ENCODE measurements around the gene PRICKLE2. TPM values are rescaled to one million over a fixed set of nuclear protein-coding genes. Genes with fewer than 3 reads are reported as not detected.

PRICKLE2 gene
- total RNA-seq, 4 donors from 2014 or later = 28.8 to 48.1 (median 38.5) TPM

DNA sequence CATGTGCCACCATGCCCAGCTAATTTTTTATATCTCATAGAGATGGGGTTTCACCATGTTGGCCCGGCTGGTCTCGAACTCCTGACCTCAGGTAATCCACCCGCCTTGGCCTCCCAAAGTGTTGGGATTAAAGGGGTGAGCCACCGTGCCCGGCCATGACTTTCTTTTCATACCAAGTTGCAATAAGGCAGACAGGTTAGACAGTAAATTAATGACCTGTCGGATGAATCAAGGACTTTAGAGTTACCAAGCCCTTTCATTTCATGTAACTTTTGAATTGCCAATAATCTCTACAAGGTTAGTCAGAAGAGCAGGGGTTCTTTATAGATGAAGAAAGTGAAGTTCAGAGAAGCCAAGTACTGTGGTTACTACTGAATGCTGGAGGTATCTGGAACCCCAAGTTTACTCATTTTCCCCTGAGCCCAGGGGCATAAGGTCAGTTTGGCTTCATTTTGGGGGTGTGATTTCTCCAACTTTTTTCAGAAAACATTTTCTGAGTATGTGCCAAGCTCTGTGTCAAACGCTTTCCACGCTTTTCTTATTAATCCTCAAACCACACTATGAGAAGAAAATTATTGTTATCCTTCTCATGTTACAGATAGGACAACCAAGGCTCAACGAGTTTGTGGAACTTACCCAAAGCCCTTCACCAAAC lies 11.9 kb downstream of the PRICKLE2 start:
- Histone ChIP-seq H3K27me3 (no peaks in the 10 kb centered on the region), H3K27ac (peak overlapping the region; percentile 19 to 72 (median 58)), H3K36me3 (no peaks in the 10 kb centered on the region), H3K9me3 (no peaks in the 10 kb centered on the region), H3K4me3 (replicated peaks in 1 of 3) (no peak overlapping the region), H3K4me1 (peaks cover 51 to 54% of the 10 kb centered on the region in 2 donors)
- intact Hi-C loops (cut with DNase I) = no loop called here
- TF ChIP-seq, protein P1, sequence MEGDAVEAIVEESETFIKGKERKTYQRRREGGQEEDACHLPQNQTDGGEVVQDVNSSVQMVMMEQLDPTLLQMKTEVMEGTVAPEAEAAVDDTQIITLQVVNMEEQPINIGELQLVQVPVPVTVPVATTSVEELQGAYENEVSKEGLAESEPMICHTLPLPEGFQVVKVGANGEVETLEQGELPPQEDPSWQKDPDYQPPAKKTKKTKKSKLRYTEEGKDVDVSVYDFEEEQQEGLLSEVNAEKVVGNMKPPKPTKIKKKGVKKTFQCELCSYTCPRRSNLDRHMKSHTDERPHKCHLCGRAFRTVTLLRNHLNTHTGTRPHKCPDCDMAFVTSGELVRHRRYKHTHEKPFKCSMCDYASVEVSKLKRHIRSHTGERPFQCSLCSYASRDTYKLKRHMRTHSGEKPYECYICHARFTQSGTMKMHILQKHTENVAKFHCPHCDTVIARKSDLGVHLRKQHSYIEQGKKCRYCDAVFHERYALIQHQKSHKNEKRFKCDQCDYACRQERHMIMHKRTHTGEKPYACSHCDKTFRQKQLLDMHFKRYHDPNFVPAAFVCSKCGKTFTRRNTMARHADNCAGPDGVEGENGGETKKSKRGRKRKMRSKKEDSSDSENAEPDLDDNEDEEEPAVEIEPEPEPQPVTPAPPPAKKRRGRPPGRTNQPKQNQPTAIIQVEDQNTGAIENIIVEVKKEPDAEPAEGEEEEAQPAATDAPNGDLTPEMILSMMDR (IDR thresholded peaks at IDR 0.05) = no peak
- no peak for TF ChIP-seq POLR2A (IDR thresholded peaks at IDR 0.05)
- 82% methylated on average over 9 of the region's 9 CpGs for WGBS, 2 donors
- no peak for DNase-seq

DNA sequence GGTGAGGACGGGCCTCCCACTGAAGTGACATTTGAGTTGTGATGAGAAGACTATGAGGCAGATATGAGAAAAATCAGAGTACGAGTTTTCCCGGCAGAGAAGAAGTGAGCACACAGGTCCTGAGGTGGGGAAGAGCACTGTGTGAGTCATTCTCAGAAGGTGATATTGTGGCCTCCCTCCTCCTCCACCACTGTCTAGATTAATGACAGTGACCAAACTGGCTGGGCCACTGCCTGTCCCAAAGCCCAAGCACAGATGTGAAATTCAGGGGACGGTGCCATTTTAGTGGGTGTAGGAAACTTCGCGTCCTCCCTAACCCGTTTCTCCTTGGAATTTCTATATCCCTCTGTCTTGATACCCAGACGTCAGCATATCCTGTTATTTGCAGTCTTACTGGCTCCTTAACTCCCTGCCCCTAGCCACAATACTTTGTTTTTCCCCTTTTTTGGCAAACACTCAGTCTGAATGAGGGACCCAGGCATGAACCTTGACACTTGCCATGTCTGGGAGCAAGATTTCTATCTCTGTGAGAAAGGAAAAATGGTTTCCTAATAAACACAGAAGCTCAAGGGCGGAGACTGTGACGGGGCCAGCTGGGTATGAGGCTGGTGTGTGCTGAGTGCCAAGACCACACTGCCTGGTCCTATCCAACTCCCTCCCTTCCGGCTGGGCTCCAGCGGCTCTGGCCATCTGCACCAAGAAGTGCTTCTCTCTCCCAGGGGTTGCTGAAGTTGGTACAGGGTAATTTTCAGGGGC lies 15.2 kb downstream of the PRICKLE2 start:
- peaks cover 39 to 42% of the 10 kb centered on the region in 2 donors for H3K4me1 ChIP-seq
- no peaks in the 10 kb centered on the region for H3K9me3 ChIP-seq
- H3K27ac ChIP-seq = peak overlapping the region; percentile 29 to 58 (median 56)
- no peaks in the 10 kb centered on the region for H3K36me3 ChIP-seq
- DNase-seq = peak; percentile 60 to 69
- intact Hi-C loops (cut with DNase I) = no loop called here
- no peaks in the 10 kb centered on the region for H3K27me3 ChIP-seq
- no peak overlapping the region for H3K4me3 ChIP-seq (replicated peaks in 1 of 3)
- 57 to 59% methylated on average over 12 of the region's 12 CpGs for WGBS, 2 donors
- TF ChIP-seq, protein P1 (IDR thresholded peaks at IDR 0.05) = no peak
- no peak for TF ChIP-seq POLR2A (IDR thresholded peaks at IDR 0.05)

DNA sequence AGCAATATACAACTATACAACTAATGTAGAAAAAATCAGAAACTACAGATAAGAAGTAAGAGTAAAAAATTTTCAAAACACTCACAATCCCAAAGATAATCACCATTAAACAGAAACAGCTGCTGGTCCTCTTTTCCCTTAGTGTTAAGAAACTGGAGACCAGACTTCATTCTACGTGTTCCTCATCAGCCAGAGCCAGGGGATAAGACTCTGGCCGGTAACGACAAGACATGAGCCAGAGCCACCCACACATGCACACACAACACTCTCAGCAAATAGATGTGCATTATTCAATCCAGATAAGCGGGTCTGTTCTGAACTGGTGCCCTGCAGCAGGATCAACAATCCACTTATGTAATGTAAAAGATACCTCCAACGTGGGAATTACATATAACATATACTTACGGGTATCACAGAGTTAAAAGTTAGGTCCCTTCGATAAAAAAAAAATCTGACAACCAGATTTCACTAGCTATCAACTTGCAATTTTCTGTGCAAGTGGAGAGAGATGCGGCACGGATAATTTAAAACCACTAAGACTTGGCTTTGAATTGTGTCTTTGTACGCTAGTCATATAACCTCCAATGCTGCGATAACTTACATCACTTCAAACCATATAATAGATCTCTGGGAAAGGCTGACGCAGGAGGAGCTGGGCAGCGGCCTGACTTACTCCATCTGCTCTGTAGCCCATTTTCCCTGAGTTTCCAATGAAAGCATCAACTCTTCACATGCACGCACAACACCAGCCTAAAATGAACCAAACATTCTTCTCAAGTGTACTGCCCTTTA lies 17.8 kb downstream of the PRICKLE2 start:
- H3K9me3 ChIP-seq = no peaks in the 10 kb centered on the region
- WGBS, 2 donors = 83 to 87% methylated on average over 14 of the region's 14 CpGs
- TF ChIP-seq POLR2A (IDR thresholded peaks at IDR 0.05) = no peak
- no peak overlapping the region for H3K27ac ChIP-seq
- H3K4me3 ChIP-seq (replicated peaks in 1 of 3) = no peak overlapping the region
- DNase-seq = no peak
- intact Hi-C loops (cut with DNase I) = no loop called here
- no peaks in the 10 kb centered on the region for H3K27me3 ChIP-seq
- H3K36me3 ChIP-seq = no peaks in the 10 kb centered on the region
- peaks cover 17 to 21% of the 10 kb centered on the region in 2 donors for H3K4me1 ChIP-seq

DNA sequence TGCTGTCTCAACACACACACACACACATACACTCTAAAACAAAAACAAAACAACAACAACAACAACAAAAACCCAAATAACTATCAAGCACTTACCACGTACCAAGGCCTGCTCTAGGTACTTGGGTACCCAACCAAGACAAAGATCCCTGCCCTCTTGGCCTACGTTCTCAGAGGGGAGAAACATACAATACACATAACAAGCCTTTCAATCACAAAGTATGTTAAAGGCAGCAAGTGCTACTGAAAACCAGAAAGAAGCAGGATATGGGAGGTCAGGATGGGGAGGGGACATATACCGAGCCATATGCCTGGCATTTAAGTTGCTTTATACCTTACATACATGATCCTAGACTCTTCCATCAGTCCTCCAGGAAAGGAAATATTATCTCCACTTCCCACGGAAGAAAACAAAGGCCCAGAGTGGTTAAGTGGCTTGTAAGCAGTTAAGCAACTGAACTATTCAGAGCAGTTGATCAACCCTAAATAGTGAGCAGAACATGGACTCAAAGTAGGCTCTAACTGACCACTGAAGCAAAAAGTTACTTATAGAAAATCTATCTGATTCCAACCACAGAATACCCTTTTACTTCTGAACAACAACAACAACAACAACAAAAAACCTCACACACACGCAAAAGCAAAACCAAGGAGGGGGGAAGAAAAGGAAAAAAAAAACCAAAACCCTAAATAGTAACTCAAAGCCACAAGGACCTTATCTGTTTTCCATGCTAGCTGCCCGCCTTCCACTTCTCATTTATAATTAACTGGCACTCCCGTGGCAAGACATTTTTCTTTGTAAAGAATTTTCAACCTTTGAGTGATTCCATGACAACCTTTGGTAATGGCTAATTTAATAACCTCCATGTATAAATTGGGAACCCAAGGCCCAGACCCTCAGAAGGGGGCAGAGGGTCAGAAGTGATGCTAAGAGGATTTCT lies 21.0 kb downstream of the PRICKLE2 start:
- Histone ChIP-seq H3K9me3 (no peaks in the 10 kb centered on the region), H3K36me3 (no peaks in the 10 kb centered on the region), H3K27me3 (no peaks in the 10 kb centered on the region), H3K4me3 (replicated peaks in 1 of 3) (no peak overlapping the region), H3K27ac (no peak overlapping the region), H3K4me1 (peaks cover under 1 to 8% of the 10 kb centered on the region in 2 donors)
- intact Hi-C loops (cut with DNase I) = no loop called here
- no peak for TF ChIP-seq POLR2A (IDR thresholded peaks at IDR 0.05)
- TF ChIP-seq, protein P1 (IDR thresholded peaks at IDR 0.05) = no peak
- DNase-seq = no peak
- 79 to 83% methylated on average over 7 of the region's 7 CpGs for WGBS, 2 donors

DNA sequence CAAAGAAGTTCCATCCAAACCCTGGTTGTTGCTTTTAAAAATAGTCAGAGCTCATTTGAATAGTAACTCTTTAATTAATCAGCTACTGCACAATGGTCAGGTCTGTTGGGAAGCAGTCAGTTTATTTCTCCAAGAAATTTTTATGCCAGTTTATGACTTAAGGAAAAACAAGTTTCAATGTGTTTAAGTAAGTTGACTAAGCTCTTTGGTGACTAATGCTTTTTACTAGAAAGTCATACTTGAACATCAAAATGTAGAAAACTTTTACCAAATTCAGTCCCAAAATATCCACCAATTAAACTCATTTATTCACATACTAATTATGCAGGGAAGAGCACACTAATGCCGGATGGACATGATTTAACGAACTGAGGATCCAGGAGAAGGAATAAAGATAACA lies 22.1 kb downstream of the PRICKLE2 start:
- Histone ChIP-seq H3K4me1 (peaks cover 6 to 18% of the 10 kb centered on the region in 2 donors), H3K27ac (no peak overlapping the region), H3K4me3 (replicated peaks in 1 of 3) (no peak overlapping the region), H3K36me3 (no peaks in the 10 kb centered on the region), H3K9me3 (no peaks in the 10 kb centered on the region), H3K27me3 (no peaks in the 10 kb centered on the region)
- TF ChIP-seq, protein P1 (IDR thresholded peaks at IDR 0.05) = no peak
- no peak for TF ChIP-seq POLR2A (IDR thresholded peaks at IDR 0.05)
- 89 to 96% methylated on average over 2 of the region's 2 CpGs for WGBS, 2 donors
- intact Hi-C loops (cut with DNase I) = no loop called here
- DNase-seq = no peak
